GM12878 (cell line): ENCODE measurements around the gene NRXN3. TPM values are rescaled to one million over a fixed set of nuclear protein-coding genes. Genes with fewer than 3 reads are reported as not detected.

Source experiments
- ATAC-seq: fragments of 200-7000 bp; cut with Tn5 transposase; 3 replicates; pipeline ENCODE4 v1.9.1; 2020; ENCODE audit warnings: mild to moderate bottlenecking, moderate library complexity
- BruUV-seq: library from RNA; stranded (reverse); fragments of 400-500 nt; replicated peaks from 2 replicates; lab custom pipeline; 2021; lab: Mats Ljungman, UMichigan
- CTCF ChIA-PET: fragments of 300-600 bp; sonication (Branson Sonifier 250); formaldehyde crosslinking; extraction: SDS; loops from one replicate; lab custom pipeline; 2021; ENCODE audit warnings: inconsistent platforms; lab: Yijun Ruan, JAX
- POLR2A ChIA-PET: fragments of 350-600 bp; formaldehyde crosslinking; extraction: SDS; loops from one replicate; lab custom pipeline; 2021; ENCODE audit warnings: inconsistent platforms; lab: Charles Lee
- RAD21 ChIA-PET: fragments of 300-600 bp; sonication (Branson Sonifier 250); formaldehyde crosslinking; loops from one replicate; lab custom pipeline; 2023; ENCODE audit warnings: antibody characterized with exemption; ENCODE audit not compliant: unreplicated experiment; lab: Charles Lee
- SMC1A ChIA-PET: fragments of 300-600 bp; sonication (Branson Sonifier 250); formaldehyde crosslinking; loops from one replicate; lab custom pipeline; 2023; ENCODE audit not compliant: unreplicated experiment, uncharacterized antibody; lab: Charles Lee
- DNase-seq: peaks from one replicate; pipeline ENCODE4 v3.0.0-alpha.2; 2011; ENCODE audit warnings: low read depth, low spot score
- FAIRE-seq: peaks from 3 replicates; lab custom pipeline; 2011; peaks lifted over from hg19 to GRCh38; lab: Jason Lieb, UNC
- H2AFZ ChIP-seq: 2 replicates; pipeline ENCODE4 v1.6.0; 2011; ENCODE audit warnings: low read depth, low read length, control low read depth; ENCODE audit not compliant: control insufficient read depth
- H3K27ac ChIP-seq: 2 replicates; pipeline ENCODE4 v1.5.1; 2011; ENCODE audit warnings: control low read depth; ENCODE audit not compliant: control insufficient read depth, insufficient read depth
- H3K27me3 ChIP-seq, 2 experiments: replicated peaks in 1 of 2; 2 replicates each; pipeline versions ENCODE4 v1.6.0 to v1.6.1; 2011; ENCODE audit warnings: low read length in 1 of 2; ENCODE audit not compliant: control insufficient read depth in 2 of 2, insufficient read depth in 2 of 2
- H3K36me3 ChIP-seq, 2 experiments: 2 replicates each; pipeline ENCODE4 v1.5.1; 2011; ENCODE audit warnings: low read length in 1 of 2; ENCODE audit not compliant: control insufficient read depth in 2 of 2, insufficient read depth in 2 of 2
- H3K4me1 ChIP-seq: 2 replicates; pipeline ENCODE4 v1.6.1; 2011; ENCODE audit warnings: mild to moderate bottlenecking, low read length, moderate library complexity, mixed read lengths; ENCODE audit not compliant: control insufficient read depth, insufficient read depth
- H3K4me2 ChIP-seq: 2 replicates; pipeline ENCODE4 v1.6.0; 2011; ENCODE audit warnings: control low read depth; ENCODE audit not compliant: control insufficient read depth, insufficient read depth
- H3K4me3 ChIP-seq: fragments of 200-600 bp; sonication (generic); 2 replicates; pipeline ENCODE4 v1.5.1; 2016
- H3K79me2 ChIP-seq: 2 replicates; pipeline ENCODE4 v1.6.0; 2011; ENCODE audit warnings: low read length; ENCODE audit not compliant: control insufficient read depth, insufficient read depth
- H3K9ac ChIP-seq: 2 replicates; pipeline ENCODE4 v1.8.0; 2011; ENCODE audit warnings: low read length, control low read depth, mixed read lengths; ENCODE audit not compliant: control insufficient read depth, insufficient read depth
- H3K9me3 ChIP-seq: replicated peaks from 3 replicates; pipeline ENCODE4 v1.5.1; 2011; ENCODE audit warnings: mild to moderate bottlenecking, low read length; ENCODE audit not compliant: control insufficient read depth, insufficient read depth
- H4K20me1 ChIP-seq: 2 replicates; pipeline ENCODE4 v1.6.0; 2011; ENCODE audit not compliant: control insufficient read depth, insufficient read depth
- ATF7 ChIP-seq: fragments of 450-650 bp; IDR thresholded peaks from 2 replicates; pipeline ENCODE4 v1.6.1; 2016; ENCODE audit warnings: low read depth, mild to moderate bottlenecking
- BHLHE40 ChIP-seq, 2 experiments: fragments of 450-650 bp in 1 of 2; IDR thresholded peaks; 2 replicates each; pipeline ENCODE4 v1.6.1; 2011 to 2017; ENCODE audit warnings: low read depth in 2 of 2, borderline replicate concordance in 1 of 2, improper control_type of control experiment in 1 of 2, low read length in 1 of 2, mild to moderate bottlenecking in 1 of 2
- CBX3 ChIP-seq: fragments of 200-600 bp; sonication (generic); IDR thresholded peaks from 2 replicates; pipeline ENCODE4 v1.6.1; 2016; ENCODE audit warnings: low read depth, borderline replicate concordance
- HDAC2 ChIP-seq: fragments of 200-600 bp; sonication (generic); IDR thresholded peaks from 2 replicates; pipeline ENCODE4 v1.6.1; 2017
- NR2C1 ChIP-seq: fragments of 450-650 bp; IDR thresholded peaks from 2 replicates; pipeline ENCODE4 v1.6.1; 2017; ENCODE audit warnings: antibody characterized with exemption, mild to moderate bottlenecking, moderate library complexity
- NR2C2 ChIP-seq: IDR thresholded peaks from 2 replicates; pipeline ENCODE4 v1.6.1; 2011; ENCODE audit warnings: borderline replicate concordance, low read depth; ENCODE audit not compliant: control insufficient read depth, insufficient read length
- POU2F2 ChIP-seq: IDR thresholded peaks from 3 replicates; pipeline ENCODE4 v1.6.1; 2011; ENCODE audit warnings: low read depth, mild to moderate bottlenecking, low read length, borderline replicate concordance
- RFX5 ChIP-seq: IDR thresholded peaks from 2 replicates; pipeline ENCODE4 v1.6.1; 2011; ENCODE audit warnings: low read depth, low read length, improper control_type of control experiment
- SIN3A ChIP-seq: IDR thresholded peaks from 2 replicates; pipeline ENCODE4 v1.6.1; 2012; ENCODE audit warnings: low read depth, low read length, improper control_type of control experiment
- SREBF1 ChIP-seq: IDR thresholded peaks from 2 replicates; pipeline ENCODE4 v1.6.1; 2012; ENCODE audit warnings: mild to moderate bottlenecking, low read length
- SREBF2 ChIP-seq: IDR thresholded peaks from 2 replicates; pipeline ENCODE4 v1.6.1; 2012; ENCODE audit warnings: mild to moderate bottlenecking, low read length
- STAT3 ChIP-seq: IDR thresholded peaks from 2 replicates; pipeline ENCODE4 v1.6.1; 2011; ENCODE audit warnings: low read depth, low read length, improper control_type of control experiment
- ZNF24 ChIP-seq: fragments of 450-650 bp; IDR thresholded peaks from 2 replicates; pipeline ENCODE4 v1.6.1; 2017; ENCODE audit warnings: antibody characterized with exemption, mild to moderate bottlenecking
- WGBS: methylation state at CpG from one replicate; pipeline ENCODE4 v1.1.6; 2016; ENCODE audit warnings: low lambda C conversion rate; ENCODE audit not compliant: insufficient replicate concordance, insufficient coverage; ENCODE audit errors: missing lambda C conversion rate; 5-methylcytosine and 5-hydroxymethylcytosine counted together
- in situ Hi-C: fragments of 300-500 bp; cut with MboI; formaldehyde crosslinking; loops from 9 replicates; pipeline ENCODE4 v1.14.3; 2018; ENCODE audit warnings: mixed read lengths
- intact Hi-C: fragments of 100-400 bp; cut with micrococcal nuclease; formaldehyde crosslinking; loops from one replicate; pipeline ENCODE4 v1.14.2; 2022; ENCODE audit not compliant: unreplicated experiment
- polyA plus RNA-seq, 11 experiments: library from polyadenylated mRNA; depleted of rRNA in 4 of 11; unstranded in 6 of 11; stranded (reverse) in 5 of 11; fragments of >200 nt; fragmentation: Nextera tagmentation in 4 of 11; fragmentation: Illumina TruSeq in 1 of 11; extraction: Ambion mirVana in 4 of 11; extraction: Trizol in 1 of 11; gene quantifications; 1 replicate in 1 of 11; 2 replicates in 10 of 11; pipeline versions ENCODE4 v1.2.1 to v1.2.3, GENCODE V29; 2011 to 2016; ENCODE audit warnings: inconsistent platforms in 2 of 11, missing spikeins in 2 of 11, low read depth in 1 of 11
- total RNA-seq, 4 experiments: library from RNA; depleted of rRNA in 3 of 4; stranded (reverse); fragments of >200 nt in 3 of 4; fragmentation: Illumina TruSeq in 1 of 4; extraction: Trizol in 1 of 4; gene quantifications; 2 replicates each; pipeline versions ENCODE4 v1.2.1 to v1.2.3, GENCODE V29; 2013 to 2021
- TF ChIP-seq, protein P1 (sequence below): fragments of 150-350 bp; IDR thresholded peaks from 2 replicates; pipeline ENCODE4 v1.6.1; 2014; ENCODE audit warnings: mild to moderate bottlenecking, low read depth, low read length
- TF ChIP-seq, protein P2 (sequence below): fragments of 450-650 bp; IDR thresholded peaks from 2 replicates; pipeline ENCODE4 v1.6.1; 2017; ENCODE audit warnings: mild to moderate bottlenecking
- TF ChIP-seq, protein P3 (sequence below): fragments of 450-650 bp; IDR thresholded peaks from 2 replicates; pipeline ENCODE4 v1.6.1; 2018; ENCODE audit warnings: mild to moderate bottlenecking, low read depth, moderate library complexity; ENCODE audit not compliant: partially characterized antibody
- TF ChIP-seq, protein P4 (sequence below): fragments of 450-650 bp; IDR thresholded peaks from 2 replicates; pipeline ENCODE4 v1.6.1; 2017; ENCODE audit warnings: borderline replicate concordance
- TF ChIP-seq, protein P5 (sequence below): IDR thresholded peaks from 2 replicates; pipeline ENCODE4 v1.6.1; 2011; ENCODE audit warnings: borderline replicate concordance, low read depth, mild to moderate bottlenecking, moderate library complexity, mixed read lengths, low read length; ENCODE audit not compliant: insufficient read depth; ENCODE audit errors: extremely low read length

The NRXN3 gene
- total and polyA plus RNA-seq, 10 of the 15 experiments (the other 5 are each of a cell fraction or from before 2014, with no cell fraction given), result 0.52 to 3.3 (median 1.4) TPM

DNA sequence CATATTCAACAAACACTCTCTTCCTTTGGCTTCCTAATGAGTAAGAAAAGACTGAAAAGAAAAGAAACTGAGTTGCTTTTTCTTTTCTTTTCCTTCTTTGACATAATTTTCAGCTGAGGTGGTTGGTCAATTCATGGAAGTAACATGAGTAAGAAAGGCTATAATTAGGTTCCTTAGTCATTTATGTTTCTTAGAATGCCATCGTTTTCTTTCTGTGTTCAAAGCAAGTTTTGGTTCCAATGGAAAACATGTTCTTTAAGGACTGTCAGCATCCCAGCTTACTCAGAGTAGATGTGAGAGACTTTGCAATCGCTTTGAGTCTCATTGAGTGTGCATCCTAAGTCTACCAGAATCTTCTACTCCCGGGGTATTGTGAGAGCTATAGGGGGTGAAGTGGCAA is 1158.7 kb downstream of the NRXN3 start:
- WGBS, result 14% methylated on average over 3 of the region's 3 CpGs
- no peak overlapping the region for H2AFZ ChIP-seq
- CTCF ChIA-PET, result no interaction called here
- no peak overlapping the region for H3K4me3 ChIP-seq
- H4K20me1 ChIP-seq, result no peaks in the 10 kb centered on the region
- ATAC-seq (no peak), FAIRE-seq (no peak), DNase-seq (no peak)
- BruUV-seq, result no TSS peak
- in situ Hi-C loops, result no loop called here
- no peaks in the 10 kb centered on the region; the same call in 2 of the 3 replicates for H3K9me3 ChIP-seq
- no peaks in the 10 kb centered on the region for H3K79me2 ChIP-seq
- POLR2A ChIA-PET, result no interaction called here
- intact Hi-C loops, result no loop called here
- H3K9ac ChIP-seq, result no peak overlapping the region
- no peak overlapping the region for H3K27ac ChIP-seq
- RAD21 ChIA-PET, result no interaction called here
- H3K4me1 ChIP-seq, result no peaks in the 10 kb centered on the region
- no peak overlapping the region for H3K4me2 ChIP-seq
- SMC1A ChIA-PET, result no interaction called here
- no peaks in the 10 kb centered on the region for H3K36me3 ChIP-seq
- H3K27me3 ChIP-seq, result no peaks in the 10 kb centered on the region
- TF ChIP-seq, protein P1, sequence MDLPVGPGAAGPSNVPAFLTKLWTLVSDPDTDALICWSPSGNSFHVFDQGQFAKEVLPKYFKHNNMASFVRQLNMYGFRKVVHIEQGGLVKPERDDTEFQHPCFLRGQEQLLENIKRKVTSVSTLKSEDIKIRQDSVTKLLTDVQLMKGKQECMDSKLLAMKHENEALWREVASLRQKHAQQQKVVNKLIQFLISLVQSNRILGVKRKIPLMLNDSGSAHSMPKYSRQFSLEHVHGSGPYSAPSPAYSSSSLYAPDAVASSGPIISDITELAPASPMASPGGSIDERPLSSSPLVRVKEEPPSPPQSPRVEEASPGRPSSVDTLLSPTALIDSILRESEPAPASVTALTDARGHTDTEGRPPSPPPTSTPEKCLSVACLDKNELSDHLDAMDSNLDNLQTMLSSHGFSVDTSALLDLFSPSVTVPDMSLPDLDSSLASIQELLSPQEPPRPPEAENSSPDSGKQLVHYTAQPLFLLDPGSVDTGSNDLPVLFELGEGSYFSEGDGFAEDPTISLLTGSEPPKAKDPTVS, result no peak
- TF ChIP-seq NR2C2, result no peak
- TF ChIP-seq ATF7, result no peak
- TF ChIP-seq SREBF1, result no peak
- no peak for TF ChIP-seq POU2F2
- TF ChIP-seq, protein P2, sequence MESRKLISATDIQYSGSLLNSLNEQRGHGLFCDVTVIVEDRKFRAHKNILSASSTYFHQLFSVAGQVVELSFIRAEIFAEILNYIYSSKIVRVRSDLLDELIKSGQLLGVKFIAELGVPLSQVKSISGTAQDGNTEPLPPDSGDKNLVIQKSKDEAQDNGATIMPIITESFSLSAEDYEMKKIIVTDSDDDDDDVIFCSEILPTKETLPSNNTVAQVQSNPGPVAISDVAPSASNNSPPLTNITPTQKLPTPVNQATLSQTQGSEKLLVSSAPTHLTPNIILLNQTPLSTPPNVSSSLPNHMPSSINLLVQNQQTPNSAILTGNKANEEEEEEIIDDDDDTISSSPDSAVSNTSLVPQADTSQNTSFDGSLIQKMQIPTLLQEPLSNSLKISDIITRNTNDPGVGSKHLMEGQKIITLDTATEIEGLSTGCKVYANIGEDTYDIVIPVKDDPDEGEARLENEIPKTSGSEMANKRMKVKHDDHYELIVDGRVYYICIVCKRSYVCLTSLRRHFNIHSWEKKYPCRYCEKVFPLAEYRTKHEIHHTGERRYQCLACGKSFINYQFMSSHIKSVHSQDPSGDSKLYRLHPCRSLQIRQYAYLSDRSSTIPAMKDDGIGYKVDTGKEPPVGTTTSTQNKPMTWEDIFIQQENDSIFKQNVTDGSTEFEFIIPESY, result no peak
- no peak for TF ChIP-seq NR2C1
- TF ChIP-seq SIN3A, result no peak
- TF ChIP-seq, protein P3, sequence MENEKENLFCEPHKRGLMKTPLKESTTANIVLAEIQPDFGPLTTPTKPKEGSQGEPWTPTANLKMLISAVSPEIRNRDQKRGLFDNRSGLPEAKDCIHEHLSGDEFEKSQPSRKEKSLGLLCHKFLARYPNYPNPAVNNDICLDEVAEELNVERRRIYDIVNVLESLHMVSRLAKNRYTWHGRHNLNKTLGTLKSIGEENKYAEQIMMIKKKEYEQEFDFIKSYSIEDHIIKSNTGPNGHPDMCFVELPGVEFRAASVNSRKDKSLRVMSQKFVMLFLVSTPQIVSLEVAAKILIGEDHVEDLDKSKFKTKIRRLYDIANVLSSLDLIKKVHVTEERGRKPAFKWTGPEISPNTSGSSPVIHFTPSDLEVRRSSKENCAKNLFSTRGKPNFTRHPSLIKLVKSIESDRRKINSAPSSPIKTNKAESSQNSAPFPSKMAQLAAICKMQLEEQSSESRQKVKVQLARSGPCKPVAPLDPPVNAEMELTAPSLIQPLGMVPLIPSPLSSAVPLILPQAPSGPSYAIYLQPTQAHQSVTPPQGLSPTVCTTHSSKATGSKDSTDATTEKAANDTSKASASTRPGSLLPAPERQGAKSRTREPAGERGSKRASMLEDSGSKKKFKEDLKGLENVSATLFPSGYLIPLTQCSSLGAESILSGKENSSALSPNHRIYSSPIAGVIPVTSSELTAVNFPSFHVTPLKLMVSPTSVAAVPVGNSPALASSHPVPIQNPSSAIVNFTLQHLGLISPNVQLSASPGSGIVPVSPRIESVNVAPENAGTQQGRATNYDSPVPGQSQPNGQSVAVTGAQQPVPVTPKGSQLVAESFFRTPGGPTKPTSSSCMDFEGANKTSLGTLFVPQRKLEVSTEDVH, result no peak
- TF ChIP-seq BHLHE40 (IDR thresholded peaks at IDR 0.05; ENCODE audit: borderline replicate concordance in 1 of 2, low read depth in 2 of 2, low read length in 1 of 2), result no peak
- TF ChIP-seq STAT3, result no peak
- TF ChIP-seq, protein P4, sequence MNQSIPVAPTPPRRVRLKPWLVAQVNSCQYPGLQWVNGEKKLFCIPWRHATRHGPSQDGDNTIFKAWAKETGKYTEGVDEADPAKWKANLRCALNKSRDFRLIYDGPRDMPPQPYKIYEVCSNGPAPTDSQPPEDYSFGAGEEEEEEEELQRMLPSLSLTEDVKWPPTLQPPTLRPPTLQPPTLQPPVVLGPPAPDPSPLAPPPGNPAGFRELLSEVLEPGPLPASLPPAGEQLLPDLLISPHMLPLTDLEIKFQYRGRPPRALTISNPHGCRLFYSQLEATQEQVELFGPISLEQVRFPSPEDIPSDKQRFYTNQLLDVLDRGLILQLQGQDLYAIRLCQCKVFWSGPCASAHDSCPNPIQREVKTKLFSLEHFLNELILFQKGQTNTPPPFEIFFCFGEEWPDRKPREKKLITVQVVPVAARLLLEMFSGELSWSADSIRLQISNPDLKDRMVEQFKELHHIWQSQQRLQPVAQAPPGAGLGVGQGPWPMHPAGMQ, result no peak
- no peak for TF ChIP-seq ZNF24
- no peak for TF ChIP-seq RFX5
- TF ChIP-seq HDAC2, result no peak
- TF ChIP-seq, protein P5, sequence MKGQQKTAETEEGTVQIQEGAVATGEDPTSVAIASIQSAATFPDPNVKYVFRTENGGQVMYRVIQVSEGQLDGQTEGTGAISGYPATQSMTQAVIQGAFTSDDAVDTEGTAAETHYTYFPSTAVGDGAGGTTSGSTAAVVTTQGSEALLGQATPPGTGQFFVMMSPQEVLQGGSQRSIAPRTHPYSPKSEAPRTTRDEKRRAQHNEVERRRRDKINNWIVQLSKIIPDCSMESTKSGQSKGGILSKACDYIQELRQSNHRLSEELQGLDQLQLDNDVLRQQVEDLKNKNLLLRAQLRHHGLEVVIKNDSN, result no peak
- no peak for TF ChIP-seq SREBF2
- TF ChIP-seq CBX3, result no peak
